ENCODE results near the gene BAZ1A. TPM values are rescaled to one million over a fixed set of nuclear protein-coding genes. Genes with fewer than 3 reads are reported as not detected.

Gene BAZ1A
- total RNA-seq, 1 donor from 2014 or later = 35.9 TPM

- ATAC-seq = no peak
- Histone ChIP-seq H3K4me1 (no peaks in the 10 kb centered on the region), H3K9me3 (no peaks in the 10 kb centered on the region), H3K27me3 (no peaks in the 10 kb centered on the region), H3K4me3 (no peak overlapping the region), H3K36me3 (peaks cover 12% of the 10 kb centered on the region), H3K27ac (no peak overlapping the region)
- intact Hi-C loops (cut with DNase I) = no loop called here
- no peak for TF ChIP-seq CTCF (IDR thresholded peaks at IDR 0.05)
- no peak for DNase-seq
Measured at GRCh38 chr14:34865889-34866574, 9.1 kb downstream of the BAZ1A start.

- Histone ChIP-seq H3K4me1 (no peaks in the 10 kb centered on the region), H3K27ac (no peak overlapping the region), H3K27me3 (no peaks in the 10 kb centered on the region), H3K36me3 (peaks cover 23% of the 10 kb centered on the region), H3K4me3 (no peak overlapping the region), H3K9me3 (no peaks in the 10 kb centered on the region)
- intact Hi-C loops (cut with DNase I) = no loop called here
- no peak for DNase-seq
- no peak for TF ChIP-seq CTCF (IDR thresholded peaks at IDR 0.05)
- ATAC-seq = no peak
Measured at GRCh38 chr14:34863844-34864243, 11.3 kb downstream of the BAZ1A start.

GRCh38 chr14:34858765-34859164 is 16.4 kb downstream of the BAZ1A start:
- Histone ChIP-seq H3K4me1 (no peaks in the 10 kb centered on the region), H3K27me3 (no peaks in the 10 kb centered on the region), H3K36me3 (peaks cover 23% of the 10 kb centered on the region), H3K27ac (no peak overlapping the region), H3K4me3 (no peak overlapping the region), H3K9me3 (no peaks in the 10 kb centered on the region)
- ATAC-seq = no peak
- no peak for TF ChIP-seq CTCF (IDR thresholded peaks at IDR 0.05)
- intact Hi-C loops (cut with DNase I) = no loop called here
- no peak for DNase-seq

GRCh38 chr14:34857689-34858449 is 17.3 kb downstream of the BAZ1A start:
- H3K4me1 ChIP-seq = no peaks in the 10 kb centered on the region
- peaks cover 32% of the 10 kb centered on the region for H3K36me3 ChIP-seq
- no peak overlapping the region for H3K4me3 ChIP-seq
- H3K27me3 ChIP-seq = no peaks in the 10 kb centered on the region
- peak; percentile 93 for ATAC-seq
- no peak for TF ChIP-seq CTCF (IDR thresholded peaks at IDR 0.05)
- H3K9me3 ChIP-seq = no peaks in the 10 kb centered on the region
- no peak for DNase-seq
- no peak overlapping the region for H3K27ac ChIP-seq
- intact Hi-C loops (cut with DNase I) = no loop called here

- ATAC-seq = no peak
Measured at GRCh38 chr14:34853041-34853440, 22.1 kb downstream of the BAZ1A start.

More at GRCh38 chr14:34853041-34853440, 22.1 kb downstream of the BAZ1A start:
- DNase-seq = no peak
- Histone ChIP-seq H3K4me1 (no peaks in the 10 kb centered on the region), H3K4me3 (no peak overlapping the region), H3K27me3 (no peaks in the 10 kb centered on the region), H3K36me3 (peaks cover 21% of the 10 kb centered on the region), H3K9me3 (no peaks in the 10 kb centered on the region), H3K27ac (no peak overlapping the region)
- intact Hi-C loops (cut with DNase I) = no loop called here
- no peak for TF ChIP-seq CTCF (IDR thresholded peaks at IDR 0.05)
